NB4 (cell line): Measurements from ENCODE around the gene PNPLA7.

Experiments used
- CTCF ChIP-seq: IDR thresholded peaks from one replicate; pipeline ENCODE4 v1.5.1; 2012; ENCODE audit warnings: low read depth, low read length
- MAX ChIP-seq: IDR thresholded peaks from 2 replicates; pipeline ENCODE4 v1.6.1; 2011; ENCODE audit warnings: low read depth, low read length
- POLR2A ChIP-seq: IDR thresholded peaks from 2 replicates; pipeline ENCODE4 v1.6.1; 2011; ENCODE audit warnings: mild to moderate bottlenecking; ENCODE audit not compliant: insufficient read length; ENCODE audit errors: extremely low read depth

- TF ChIP-seq POLR2A: no peak
- no peak for TF ChIP-seq CTCF
- no peak for TF ChIP-seq MAX
These were observed 25.7 kb upstream of the PNPLA7 start for GRCh38 chr9:137575716-137576411.
